Osteocyte (in vitro differentiated cells): Measurements from ENCODE around the gene LGALS4. TPM values are rescaled to one million over a fixed set of nuclear protein-coding genes. Genes with fewer than 3 reads are reported as not detected.
"Not testable (repeated sequence)": the region's sequence is repeated elsewhere in the genome, so short reads cannot be mapped to it uniquely, and the experiment has no call there.

Source experiments
- DNase-seq: peaks from one replicate; pipeline ENCODE4 v3.0.0; 2021; ENCODE audit warnings: mixed read lengths; ENCODE audit not compliant: unreplicated experiment; ENCODE audit errors: extremely low spot score
- H3K27ac Mint-ChIP-seq: one replicate; pipeline ENCODE4 v1.8.0; 2021; ENCODE audit warnings: mild to moderate bottlenecking, mixed read lengths; ENCODE audit not compliant: unreplicated experiment
- H3K27me3 Mint-ChIP-seq: one replicate; pipeline ENCODE4 v1.8.0; 2021; ENCODE audit warnings: mixed read lengths; ENCODE audit not compliant: unreplicated experiment
- H3K36me3 Mint-ChIP-seq: one replicate; pipeline ENCODE4 v1.8.0; 2021; ENCODE audit warnings: mixed read lengths; ENCODE audit not compliant: unreplicated experiment
- H3K4me1 Mint-ChIP-seq: one replicate; pipeline ENCODE4 v1.8.0; 2021; ENCODE audit warnings: mixed read lengths; ENCODE audit not compliant: unreplicated experiment
- H3K4me3 Mint-ChIP-seq: one replicate; pipeline ENCODE4 v1.8.0; 2021; ENCODE audit warnings: mild to moderate bottlenecking, moderate library complexity, mixed read lengths; ENCODE audit not compliant: unreplicated experiment
- H3K9me3 Mint-ChIP-seq: one replicate; pipeline ENCODE4 v1.8.0; 2021; ENCODE audit warnings: mixed read lengths; ENCODE audit not compliant: unreplicated experiment
- CTCF ChIP-seq: fragments of 200-600 bp; sonication (generic); IDR thresholded peaks from 2 replicates; pipeline ENCODE4 v1.5.0; 2021; ENCODE audit warnings: antibody characterized with exemption, mild to moderate bottlenecking, moderate library complexity
- total RNA-seq: library from RNA; stranded (reverse); gene quantifications from 2 replicates; pipeline ENCODE4 v1.2.1, GENCODE V29; 2021

Gene LGALS4
- total RNA-seq, 1 donor from 2014 or later = not detected

- no peak overlapping the region for H3K27ac Mint-ChIP-seq
- DNase-seq = no peak
- no peaks in the 10 kb centered on the region for H3K4me1 Mint-ChIP-seq
- no peaks in the 10 kb centered on the region for H3K27me3 Mint-ChIP-seq
- no peaks in the 10 kb centered on the region for H3K9me3 Mint-ChIP-seq
- no peak for TF ChIP-seq CTCF
- H3K4me3 Mint-ChIP-seq = no peak overlapping the region
- no peaks in the 10 kb centered on the region for H3K36me3 Mint-ChIP-seq
These were observed 7.6 kb downstream of the LGALS4 start for GRCh38 chr19:38805180-38805579.

- H3K36me3 Mint-ChIP-seq = no peaks in the 10 kb centered on the region
- TF ChIP-seq CTCF = no peak
- DNase-seq = no peak
- no peak overlapping the region for H3K4me3 Mint-ChIP-seq
- H3K9me3 Mint-ChIP-seq = no peaks in the 10 kb centered on the region
- H3K27ac Mint-ChIP-seq = no peak overlapping the region
- peaks cover 3% of the 10 kb centered on the region for H3K4me1 Mint-ChIP-seq
- H3K27me3 Mint-ChIP-seq = no peaks in the 10 kb centered on the region
These were observed 9.2 kb downstream of the LGALS4 start for GRCh38 chr19:38803543-38803942.

GRCh38 chr19:38801359-38802095 is 11.2 kb downstream of the LGALS4 start:
- Mint-ChIP-seq H3K4me1 (peaks cover 3% of the 10 kb centered on the region), H3K9me3 (no peaks in the 10 kb centered on the region), H3K27ac (no peak overlapping the region), H3K4me3 (no peak overlapping the region), H3K27me3 (no peaks in the 10 kb centered on the region), H3K36me3 (no peaks in the 10 kb centered on the region)
- DNase-seq = no peak
- TF ChIP-seq CTCF = no peak

- Mint-ChIP-seq H3K9me3 (no peaks in the 10 kb centered on the region), H3K36me3 (no peaks in the 10 kb centered on the region), H3K4me3 (no peak overlapping the region), H3K27me3 (no peaks in the 10 kb centered on the region), H3K27ac (no peak overlapping the region), H3K4me1 (peaks cover 3% of the 10 kb centered on the region)
- DNase-seq = no peak
- TF ChIP-seq CTCF = no peak
These were observed 12.0 kb downstream of the LGALS4 start for GRCh38 chr19:38800577-38801347.

GRCh38 chr19:38799104-38799503 is 13.6 kb downstream of the LGALS4 start:
- Mint-ChIP-seq H3K27ac (no peak overlapping the region), H3K36me3 (no peaks in the 10 kb centered on the region), H3K4me3 (no peak overlapping the region), H3K27me3 (no peaks in the 10 kb centered on the region), H3K9me3 (no peaks in the 10 kb centered on the region), H3K4me1 (peaks cover 3% of the 10 kb centered on the region)
- DNase-seq = no peak
- TF ChIP-seq CTCF = no peak

GRCh38 chr19:38797781-38798180 is 15.0 kb downstream of the LGALS4 start:
- H3K9me3 Mint-ChIP-seq, H3K27me3 Mint-ChIP-seq, DNase-seq, H3K4me3 Mint-ChIP-seq, H3K36me3 Mint-ChIP-seq, H3K27ac Mint-ChIP-seq: not testable (repeated sequence)
- peaks cover 10% of the 10 kb centered on the region for H3K4me1 Mint-ChIP-seq
